BLaER1 (cell line): ENCODE results near the gene FUCA1.

Experiments used
- H3K27ac ChIP-seq: shearing (Covaris generic); formaldehyde crosslinking; 2 replicates; pipeline ENCODE4 v1.8.1; 2022
- H3K27me3 ChIP-seq: shearing (Covaris generic); formaldehyde crosslinking; 2 replicates; pipeline ENCODE4 v1.8.1; 2022
- H3K36me3 ChIP-seq: shearing (Covaris generic); formaldehyde crosslinking; 2 replicates; pipeline ENCODE4 v1.8.1; 2022
- H3K4me1 ChIP-seq: shearing (Covaris generic); formaldehyde crosslinking; 2 replicates; pipeline ENCODE4 v1.8.1; 2022
- H3K4me2 ChIP-seq: shearing (Covaris generic); formaldehyde crosslinking; 2 replicates; pipeline ENCODE4 v1.8.1; 2022
- H3K4me3 ChIP-seq: shearing (Covaris generic); formaldehyde crosslinking; 2 replicates; pipeline ENCODE4 v1.8.1; 2022
- H3K9ac ChIP-seq: shearing (Covaris generic); formaldehyde crosslinking; 2 replicates; pipeline ENCODE4 v1.8.1; 2022
- H3K9me3 ChIP-seq: shearing (Covaris generic); formaldehyde crosslinking; 2 replicates; pipeline ENCODE4 v1.8.1; 2022
- H4K20me1 ChIP-seq: shearing (Covaris generic); formaldehyde crosslinking; 2 replicates; pipeline ENCODE4 v1.8.1; 2022
- Cebpa-rat ChIP-seq: shearing (Covaris generic); IDR thresholded peaks from 2 replicates; pipeline ENCODE4 v1.8.1; 2022

FUCA1 gene

DNA sequence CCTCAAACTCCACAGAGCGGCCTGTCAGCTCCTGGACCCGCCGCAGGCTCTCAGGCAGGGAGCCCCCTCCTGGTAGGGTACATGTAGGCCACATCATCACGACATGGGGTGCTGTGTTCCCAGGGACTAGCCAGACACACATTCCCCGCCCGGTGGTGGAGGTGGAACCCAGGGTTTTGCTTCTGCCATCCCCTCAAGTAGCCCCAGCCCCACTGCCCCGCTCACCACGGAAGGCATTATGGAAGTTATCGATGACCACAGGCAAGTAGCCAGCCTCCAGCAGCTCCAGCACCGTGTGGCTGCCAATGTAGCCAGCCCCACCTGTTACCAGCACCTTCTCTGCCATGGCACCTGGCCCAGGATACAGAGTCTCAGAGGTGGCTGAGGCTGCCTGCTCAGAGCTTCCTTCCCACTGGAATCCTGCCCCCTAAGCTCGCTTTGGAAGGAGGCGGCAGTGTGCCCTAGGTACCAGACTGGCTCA is 69.4 kb downstream of the FUCA1 start:
- peak overlapping the region; percentile 96 for H3K4me2 ChIP-seq
- H3K4me3 ChIP-seq, result no peak overlapping the region
- H3K9me3 ChIP-seq, result no peaks in the 10 kb centered on the region
- no peak overlapping the region for H3K9ac ChIP-seq
- peaks cover 21% of the 10 kb centered on the region for H3K4me1 ChIP-seq
- H3K27ac ChIP-seq, result no peak overlapping the region
- no peaks in the 10 kb centered on the region for H3K27me3 ChIP-seq
- TF ChIP-seq Cebpa-rat, result no peak
- peaks cover 61% of the 10 kb centered on the region for H3K36me3 ChIP-seq
- H4K20me1 ChIP-seq, result 0 out of 2 replicates have a peak, but pooled peaks cover 9% of the 10 kb centered on the region

- peaks cover 18% of the 10 kb centered on the region for H4K20me1 ChIP-seq
- H3K27ac ChIP-seq, result no peak overlapping the region
- no peak overlapping the region for H3K9ac ChIP-seq
- peaks cover 65% of the 10 kb centered on the region for H3K36me3 ChIP-seq
- no peaks in the 10 kb centered on the region for H3K9me3 ChIP-seq
- H3K4me1 ChIP-seq, result peaks cover 30% of the 10 kb centered on the region
- no peaks in the 10 kb centered on the region for H3K27me3 ChIP-seq
- no peak overlapping the region for H3K4me3 ChIP-seq
- H3K4me2 ChIP-seq, result no peak overlapping the region
- no peak for TF ChIP-seq Cebpa-rat
Observed at GRCh38 chr1:23797478-23798448, 70.3 kb downstream of the FUCA1 start.

GRCh38 chr1:23796466-23797271 is 71.4 kb downstream of the FUCA1 start:
- peaks cover 65% of the 10 kb centered on the region for H3K36me3 ChIP-seq
- H3K9ac ChIP-seq, result no peak overlapping the region
- TF ChIP-seq Cebpa-rat, result no peak
- H3K4me3 ChIP-seq, result no peak overlapping the region
- H4K20me1 ChIP-seq, result peaks cover 25% of the 10 kb centered on the region
- H3K4me2 ChIP-seq, result no peak overlapping the region
- no peaks in the 10 kb centered on the region for H3K27me3 ChIP-seq
- H3K9me3 ChIP-seq, result no peaks in the 10 kb centered on the region
- peaks cover 38% of the 10 kb centered on the region for H3K4me1 ChIP-seq
- H3K27ac ChIP-seq, result no peak overlapping the region

DNA sequence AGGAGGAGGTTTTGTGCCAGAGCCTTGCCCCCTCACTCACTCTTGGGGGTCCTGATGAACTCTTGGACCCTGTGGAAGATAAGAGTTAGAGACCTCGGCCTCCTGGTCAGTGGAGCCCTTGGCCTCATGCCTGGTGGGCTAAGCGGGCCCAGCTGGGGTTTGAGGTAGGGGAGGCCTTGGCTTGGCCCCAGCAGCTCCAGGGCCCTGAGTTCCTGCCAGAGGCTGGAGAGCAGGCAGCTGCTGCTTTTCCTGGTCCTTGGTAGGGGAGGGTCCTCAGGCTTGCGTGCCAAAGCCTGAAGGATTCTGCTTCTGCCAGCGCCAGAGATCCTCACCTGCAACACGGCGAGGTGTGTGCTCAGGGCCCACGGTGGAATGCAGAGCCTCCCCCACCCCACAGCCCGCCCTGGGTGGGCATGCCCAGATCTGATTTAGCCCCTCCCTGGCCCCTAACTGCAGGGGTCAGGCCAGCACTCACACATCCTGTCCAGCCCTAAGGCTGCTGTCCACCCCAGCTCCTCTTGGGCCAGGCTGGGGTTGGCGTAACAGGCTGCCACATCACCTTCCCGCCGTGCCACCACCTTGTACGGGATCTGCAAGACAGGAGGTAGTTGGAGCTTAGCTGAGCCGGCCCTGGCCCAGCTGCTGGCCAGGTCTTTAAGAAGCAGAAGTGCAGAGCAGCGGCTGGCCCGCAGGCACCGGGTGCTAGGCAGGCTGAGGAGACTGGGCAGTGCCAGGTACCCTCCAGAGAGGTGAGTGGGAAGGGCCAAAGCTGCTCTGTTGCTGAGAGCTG is 72.2 kb downstream of the FUCA1 start:
- Histone ChIP-seq H3K9ac (no peak overlapping the region), H3K27ac (no peak overlapping the region), H3K9me3 (no peaks in the 10 kb centered on the region), H3K27me3 (no peaks in the 10 kb centered on the region), H3K36me3 (peaks cover 65% of the 10 kb centered on the region), H4K20me1 (peaks cover 25% of the 10 kb centered on the region), H3K4me2 (no peak overlapping the region), H3K4me3 (no peak overlapping the region), H3K4me1 (peaks cover 30% of the 10 kb centered on the region)
- no peak for TF ChIP-seq Cebpa-rat
